Epithelial cell of esophagus (primary cell): ENCODE measurements around the gene SLC29A1.

Experiments
- DNase-seq: peaks from one replicate; pipeline ENCODE4 v3.0.0; 2010; ENCODE audit warnings: low read depth
- H3K4me3 ChIP-seq: 2 replicates; pipeline ENCODE4 v1.5.1; 2011; ENCODE audit warnings: mild to moderate bottlenecking, low read length, control low read depth
- CTCF ChIP-seq: IDR thresholded peaks from 2 replicates; pipeline ENCODE4 v1.5.1; 2011; ENCODE audit warnings: low read depth, mild to moderate bottlenecking, low read length, control low read depth, inconsistent platforms; ENCODE audit not compliant: insufficient read depth; ENCODE audit errors: missing control alignments

Gene SLC29A1

GRCh38 chr6:44263354-44264100 is 40.1 kb downstream of the SLC29A1 start:
- H3K4me3 ChIP-seq = peak overlapping the region; percentile 74
- TF ChIP-seq CTCF = no peak
- peak; percentile 44 for DNase-seq

- no peak for DNase-seq
- peak overlapping the region; percentile 74 for H3K4me3 ChIP-seq
- TF ChIP-seq CTCF = no peak
Measured at GRCh38 chr6:44264154-44265006, 41.0 kb downstream of the SLC29A1 start.

- peak within 1 kb of the TSS; percentile 74 for H3K4me3 ChIP-seq
- peak; percentile 95 for DNase-seq
- peak; percentile 24 for TF ChIP-seq CTCF
Measured at GRCh38 chr6:44265007-44265721, 41.8 kb downstream of the SLC29A1 start, which contains the start of gene NFKBIE. TSS of gene NFKBIE (minus strand) at chr6:44265551. CDS start at chr6:44265346, 205 bp downstream.

GRCh38 chr6:44265722-44266233 is 42.4 kb downstream of the SLC29A1 start:
- no peak for DNase-seq
- TF ChIP-seq CTCF = no peak
- peak overlapping the region; percentile 74 for H3K4me3 ChIP-seq

- H3K4me3 ChIP-seq = no peak overlapping the region
- DNase-seq = no peak
- TF ChIP-seq CTCF = no peak
Measured at GRCh38 chr6:44266347-44266746, 43.0 kb downstream of the SLC29A1 start.

GRCh38 chr6:44267252-44267651 is 43.9 kb downstream of the SLC29A1 start:
- TF ChIP-seq CTCF = no peak
- DNase-seq = no peak
- no peak overlapping the region for H3K4me3 ChIP-seq
